GM19324 (cell line): Measurements from ENCODE around the gene ACER1.
"Not testable (repeated sequence)": the region's sequence is repeated elsewhere in the genome, so short reads cannot be mapped to it uniquely, and the experiment has no call there.

Experiments
- ATAC-seq: cut with Tn5 transposase; IDR thresholded peaks from one replicate; pipeline ENCODE4 v1.9.1; 2021; ENCODE audit warnings: mild to moderate bottlenecking, moderate library complexity; ENCODE audit not compliant: unreplicated experiment, low FRiP score

Gene ACER1

DNA sequence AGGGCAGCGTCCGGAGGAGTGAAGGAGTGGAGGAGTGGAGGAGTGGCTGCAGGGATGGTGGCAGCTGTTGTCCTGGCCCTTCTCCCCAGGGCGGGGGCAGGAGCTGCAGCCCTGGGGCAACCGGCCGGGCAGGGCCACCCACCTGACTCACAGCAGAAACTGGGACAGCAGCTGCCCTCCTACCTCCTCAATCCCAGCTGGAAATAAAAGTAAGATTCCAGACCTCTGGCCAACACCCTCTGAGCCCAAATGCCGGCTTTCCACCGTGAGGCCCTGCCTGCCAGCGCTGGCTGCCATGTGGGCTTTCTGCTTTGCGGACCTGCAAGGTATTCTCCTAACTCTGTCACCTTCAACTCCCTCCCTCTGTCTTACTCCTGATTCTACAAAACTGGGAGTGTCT, 24.6 kb upstream of the ACER1 start:
- ATAC-seq, result no peak

DNA sequence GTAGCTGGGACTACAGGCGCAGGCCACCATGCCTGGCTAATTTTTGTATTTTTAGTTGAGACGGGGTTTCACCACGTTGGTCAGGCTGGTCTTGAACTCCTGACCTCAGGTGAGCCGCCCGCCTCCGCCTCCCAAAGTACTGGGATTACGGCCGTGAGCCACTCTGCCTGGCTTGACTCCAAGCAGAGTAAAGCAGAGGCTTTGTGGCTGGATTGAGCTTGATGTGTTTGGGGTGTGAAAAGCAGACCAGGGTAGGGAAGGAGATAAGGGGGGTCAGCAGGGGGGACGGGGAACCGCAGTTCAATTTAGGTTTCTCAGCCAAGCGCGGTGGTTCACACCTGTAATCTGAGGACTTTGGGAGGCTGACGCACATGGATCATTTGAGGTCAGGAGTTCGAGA, 23.8 kb upstream of the ACER1 start:
- no peak for ATAC-seq

DNA sequence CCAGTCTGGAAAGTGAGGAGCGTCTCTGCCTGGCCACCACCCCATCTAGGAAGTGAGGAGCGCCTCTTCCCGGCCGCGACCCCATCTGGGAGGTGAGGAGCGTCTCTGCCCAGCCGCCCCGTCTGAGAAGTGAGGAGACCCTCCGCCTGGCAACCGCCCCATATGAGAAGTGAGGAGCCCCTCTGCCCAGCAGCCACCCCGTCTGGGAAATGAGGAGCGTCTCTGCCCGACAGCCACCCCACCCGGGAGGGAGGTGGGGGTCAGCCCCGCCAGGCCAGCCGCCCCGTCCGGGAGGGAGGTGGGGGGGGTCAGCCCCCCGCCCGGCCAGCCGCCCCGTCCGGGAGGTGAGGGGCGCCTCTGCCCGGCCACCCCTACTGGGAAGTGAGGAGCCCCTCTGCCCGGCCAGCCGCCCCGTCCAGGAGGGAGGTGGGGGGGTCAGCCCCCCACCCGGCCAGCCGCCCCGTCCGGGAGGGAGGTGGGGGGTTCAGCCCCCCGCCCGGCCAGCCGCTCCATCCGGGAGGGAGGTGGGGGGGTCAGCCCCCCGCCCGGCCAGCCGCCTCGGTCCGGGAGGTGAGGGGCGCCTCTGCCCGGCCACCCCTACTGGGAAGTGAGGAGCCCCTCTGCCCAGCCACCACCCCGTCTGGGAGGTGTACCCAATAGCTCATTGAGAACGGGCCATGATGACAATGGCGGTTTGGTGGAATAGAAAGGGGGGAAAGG, 22.1 kb upstream of the ACER1 start:
- not testable (repeated sequence) for ATAC-seq

DNA sequence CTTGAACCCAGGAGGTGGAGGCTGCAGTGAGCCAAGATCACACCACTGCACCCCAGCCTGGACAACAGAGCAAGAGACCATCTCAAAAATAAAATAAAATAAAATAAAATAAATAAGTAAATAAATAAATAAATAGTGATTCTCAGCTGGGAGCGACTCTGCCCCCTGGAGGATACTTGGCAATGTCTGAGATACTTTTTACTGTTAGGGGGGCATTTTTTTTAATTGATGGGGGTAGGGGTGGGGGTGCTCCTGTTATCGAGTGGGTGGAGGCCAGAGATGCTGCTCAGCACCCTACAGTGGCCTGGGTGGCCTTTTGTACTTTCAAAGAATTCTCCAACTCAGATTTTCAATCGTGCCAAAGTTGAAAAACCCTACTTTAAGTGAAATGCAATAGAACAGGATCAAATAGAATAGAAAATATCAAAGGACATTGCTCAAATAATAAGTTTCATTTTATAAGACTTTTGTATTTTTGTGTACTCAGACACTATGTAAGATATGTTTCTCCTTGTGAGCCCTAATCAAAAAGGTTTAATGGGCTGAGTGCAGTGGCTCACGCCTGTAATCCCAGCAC, 20.8 kb upstream of the ACER1 start:
- ATAC-seq, result no peak

DNA sequence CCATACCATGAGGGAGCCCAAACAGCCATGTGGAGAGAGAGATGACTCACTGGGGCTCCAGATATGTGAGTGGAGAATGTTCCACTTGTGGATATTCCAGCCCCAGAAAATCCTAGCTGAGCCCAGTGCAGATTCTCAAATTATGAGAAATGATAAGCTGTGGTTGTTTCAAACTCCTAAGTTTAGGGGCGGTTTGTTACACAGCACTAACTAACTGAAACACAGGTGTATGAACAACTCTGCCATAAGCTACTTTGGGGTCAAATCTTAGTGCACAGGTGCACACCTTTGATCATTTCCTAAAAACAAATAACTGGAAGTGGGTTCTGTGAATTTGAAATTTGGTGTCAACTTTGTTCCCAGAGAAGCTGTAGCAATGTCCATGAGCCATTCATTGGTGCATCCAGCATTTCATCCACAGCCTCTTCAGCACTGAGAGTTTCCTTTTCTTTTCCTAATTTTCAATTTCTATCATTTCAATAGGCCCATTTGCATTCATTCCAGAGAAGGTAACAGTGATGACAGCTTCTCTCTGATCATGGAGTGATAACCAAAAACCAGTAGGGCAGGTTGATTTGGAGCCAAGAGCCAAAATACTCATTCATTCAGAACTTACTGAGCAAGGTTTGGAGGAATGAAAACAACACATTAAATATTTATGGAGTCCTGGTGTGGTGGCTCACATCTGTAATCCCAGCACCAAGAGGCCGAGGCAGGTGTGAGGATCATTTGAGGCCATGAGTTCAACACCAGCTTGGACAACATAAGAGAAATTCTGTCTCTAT, 19.2 kb upstream of the ACER1 start:
- ATAC-seq, result no peak

DNA sequence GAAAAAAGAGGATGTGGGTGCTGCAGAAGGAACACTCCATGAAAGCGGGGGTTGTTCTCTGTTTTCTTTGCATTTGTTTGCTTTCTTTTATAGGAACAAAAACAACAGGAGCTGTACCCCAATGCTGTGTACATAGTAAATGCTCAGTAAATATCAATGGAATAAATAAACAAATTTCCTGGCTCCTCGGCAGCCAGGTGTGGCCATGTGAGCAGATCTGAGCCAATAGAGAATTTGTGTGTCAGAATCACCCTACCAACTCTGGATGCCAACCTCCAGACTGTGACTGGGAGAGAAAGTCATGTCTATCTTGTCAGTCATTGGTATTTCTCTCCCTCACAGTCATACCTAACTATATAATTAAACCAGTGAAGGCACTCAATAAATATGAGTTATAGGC, 17.3 kb upstream of the ACER1 start:
- no peak for ATAC-seq

DNA sequence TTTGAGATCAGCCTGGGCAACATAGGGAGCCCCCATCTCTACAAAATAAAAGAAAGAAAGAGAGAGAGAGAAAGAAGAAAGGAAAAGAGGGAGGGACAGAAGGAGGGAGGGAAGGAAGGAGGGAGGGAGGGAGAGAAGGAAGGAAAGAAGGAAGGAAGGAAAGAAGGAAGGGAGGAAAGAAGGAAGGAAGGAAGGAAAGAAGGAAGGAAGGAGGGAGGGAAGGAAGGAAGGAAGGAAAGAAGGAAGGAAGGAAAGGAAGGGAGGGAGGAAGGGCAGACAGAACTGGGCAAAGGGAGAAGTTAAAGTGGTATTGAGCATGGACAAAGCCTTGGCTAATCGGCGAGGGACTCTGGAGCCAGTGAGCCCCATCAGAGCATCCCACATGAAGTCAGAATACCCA, 15.9 kb upstream of the ACER1 start:
- ATAC-seq, result not testable (repeated sequence)

DNA sequence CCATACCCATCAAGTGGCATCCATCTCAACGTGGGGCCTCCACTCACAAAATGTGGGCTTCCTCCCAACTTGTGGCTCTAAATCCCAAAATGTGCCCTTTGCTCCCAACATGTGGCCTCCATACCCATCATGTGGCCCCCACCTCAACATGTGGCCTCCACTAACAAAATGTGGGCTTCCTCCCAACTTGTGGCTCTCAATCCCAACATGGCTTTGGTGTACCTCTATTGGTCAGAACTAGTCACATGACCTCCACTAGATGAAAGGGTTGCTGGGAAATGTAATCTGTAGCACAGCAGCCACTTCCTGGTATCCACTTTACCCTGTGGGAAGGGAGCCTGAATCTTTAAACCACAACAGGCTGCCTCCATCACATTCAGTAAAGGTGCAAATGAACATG, 10.1 kb upstream of the ACER1 start:
- ATAC-seq, result no peak

DNA sequence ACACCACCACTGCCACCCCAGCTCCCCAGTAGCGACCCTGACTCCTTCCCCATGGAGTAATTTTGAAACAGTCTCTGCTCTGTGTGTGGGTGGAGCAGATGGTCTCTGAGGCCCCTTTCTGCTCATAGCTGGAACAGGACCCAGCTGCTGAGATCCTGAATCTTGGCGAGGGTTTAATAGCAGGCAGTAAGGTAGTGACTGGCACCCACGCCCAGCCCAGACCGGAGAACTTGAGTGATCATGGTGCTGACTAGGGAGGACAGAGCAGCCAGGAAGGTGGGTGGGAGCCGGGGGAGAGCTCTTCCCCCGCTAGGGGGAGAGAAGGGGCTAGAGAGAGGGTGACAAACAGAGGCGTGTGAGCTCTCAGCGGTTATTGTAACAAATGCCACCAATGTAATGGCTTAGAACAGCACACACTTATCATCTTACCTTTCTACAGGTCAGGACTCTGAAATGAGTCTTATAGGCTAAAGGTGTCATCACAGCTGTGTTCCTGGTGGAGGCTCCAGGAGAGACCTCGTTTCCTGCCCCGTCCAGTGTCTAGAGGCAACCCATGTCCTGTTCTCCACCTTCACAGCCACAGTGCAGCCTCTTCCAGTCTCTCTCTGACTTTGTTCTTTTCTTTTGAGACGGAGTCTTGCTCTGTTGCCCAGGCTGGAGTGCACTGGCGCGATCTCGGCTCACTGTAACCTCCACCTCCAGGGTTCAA, 7.2 kb upstream of the ACER1 start:
- no peak for ATAC-seq

DNA sequence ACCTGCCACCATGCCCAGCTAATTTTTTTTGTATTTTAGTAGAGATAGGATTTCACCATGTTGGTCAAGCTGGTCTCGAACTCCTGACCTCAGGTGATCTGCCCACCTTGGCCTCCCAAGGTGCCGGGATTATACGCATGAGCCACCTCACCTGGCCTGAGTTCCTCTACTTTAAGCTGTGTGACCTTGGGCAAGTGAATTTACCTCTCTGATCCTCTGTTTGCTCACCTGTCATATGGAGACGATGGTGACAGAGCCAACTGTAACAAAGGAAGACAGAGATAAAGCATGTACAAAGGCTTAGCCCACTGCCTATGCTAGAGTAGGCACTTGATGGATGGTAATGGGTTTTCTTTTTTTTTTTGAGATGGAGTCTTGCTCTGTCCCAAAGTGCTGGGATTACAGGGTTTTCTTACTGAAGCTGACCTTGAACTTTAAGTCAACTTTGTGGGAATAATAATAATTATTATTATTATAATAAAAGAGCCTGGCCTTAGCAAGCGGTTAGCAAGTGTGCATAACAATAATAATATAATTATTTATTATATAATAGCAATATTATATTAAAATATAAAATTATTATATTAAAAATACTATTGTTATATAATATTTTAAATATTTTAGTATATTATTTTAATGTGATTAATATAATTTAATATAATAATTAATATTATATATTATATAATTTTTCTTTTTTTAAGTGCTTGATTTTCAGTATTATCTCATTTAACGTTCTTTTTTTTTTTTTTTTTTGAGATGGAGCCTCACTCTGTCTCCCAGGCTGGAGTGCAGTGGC, 1.3 kb upstream of the ACER1 start:
- no peak for ATAC-seq

DNA sequence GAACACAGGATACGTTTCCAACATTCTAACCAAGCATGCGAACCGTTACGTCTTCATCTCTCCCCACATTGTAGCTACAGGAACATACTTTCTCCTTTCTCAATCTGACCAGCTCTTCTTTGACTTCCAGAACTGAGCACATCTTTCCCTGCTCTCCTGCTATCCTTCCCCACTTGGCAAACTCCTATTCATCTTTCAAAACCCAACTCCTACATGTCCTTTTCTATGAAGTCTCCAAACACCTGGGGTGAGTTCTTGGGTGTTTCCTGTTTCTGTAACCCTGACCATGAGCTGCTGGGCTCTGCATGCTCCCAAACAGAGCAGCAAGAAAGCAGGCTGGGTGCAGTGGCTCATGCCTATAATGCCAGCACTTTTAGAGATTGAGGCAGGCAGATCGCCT, 6.6 kb downstream of the ACER1 start:
- ATAC-seq, result no peak

DNA sequence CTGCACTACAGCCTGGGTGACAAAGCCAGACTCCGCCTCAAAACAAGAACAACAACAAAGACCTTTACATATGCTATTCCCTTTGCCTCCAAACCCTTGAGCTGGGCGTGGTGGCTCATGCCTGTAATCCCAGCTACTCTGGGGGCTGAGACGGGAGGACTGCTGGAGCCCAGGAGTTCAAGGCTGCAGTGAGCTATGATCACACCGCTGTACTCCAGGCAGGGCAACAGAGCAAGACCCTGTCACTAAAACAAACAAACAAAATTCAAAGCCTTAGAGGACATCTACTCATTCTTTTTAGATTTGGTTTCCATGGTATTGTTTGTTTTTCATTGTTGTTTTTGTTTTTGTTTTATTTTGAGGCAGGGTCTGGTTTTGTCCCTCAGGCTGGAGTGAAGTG, 7.8 kb downstream of the ACER1 start:
- ATAC-seq, result no peak

DNA sequence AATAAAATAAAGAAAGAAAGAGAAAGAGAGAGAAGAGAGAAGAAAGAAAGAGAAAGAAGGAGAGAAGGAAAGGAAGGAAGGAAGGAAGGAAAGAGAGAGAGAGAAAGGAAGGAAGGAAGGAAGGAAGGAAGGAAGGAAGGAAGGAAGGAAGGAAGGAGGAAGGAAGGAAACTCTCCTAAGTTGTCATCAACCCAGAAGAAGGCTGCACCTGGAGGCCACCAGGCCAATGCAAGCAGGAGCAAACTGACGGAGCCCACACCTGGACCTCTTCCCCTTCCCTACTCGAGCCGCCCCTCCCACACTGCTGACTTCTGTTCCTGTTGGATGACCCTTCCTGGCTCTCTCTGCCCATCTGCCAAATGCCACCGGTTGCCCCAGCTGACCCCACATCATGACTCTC, 8.7 kb downstream of the ACER1 start:
- ATAC-seq, result no peak

DNA sequence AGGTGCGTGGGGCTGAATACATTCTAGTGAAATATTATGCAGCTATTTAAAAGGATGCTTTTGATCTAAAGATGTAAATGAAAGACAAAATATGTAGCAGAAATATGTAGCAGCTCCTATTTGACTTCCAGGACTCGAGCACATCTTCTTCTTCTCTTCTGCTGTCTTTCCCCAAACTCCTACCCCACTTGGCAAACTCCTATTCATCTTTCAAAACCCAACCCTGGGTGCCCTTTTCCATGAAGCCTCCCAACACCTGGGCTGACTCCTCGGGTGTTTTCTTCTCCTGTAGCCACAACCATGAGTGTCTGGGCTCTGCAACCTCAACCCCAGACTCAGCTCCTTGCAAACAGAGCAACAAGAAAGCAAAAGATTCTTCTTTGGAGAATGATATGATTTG, 11.1 kb downstream of the ACER1 start:
- ATAC-seq, result no peak

DNA sequence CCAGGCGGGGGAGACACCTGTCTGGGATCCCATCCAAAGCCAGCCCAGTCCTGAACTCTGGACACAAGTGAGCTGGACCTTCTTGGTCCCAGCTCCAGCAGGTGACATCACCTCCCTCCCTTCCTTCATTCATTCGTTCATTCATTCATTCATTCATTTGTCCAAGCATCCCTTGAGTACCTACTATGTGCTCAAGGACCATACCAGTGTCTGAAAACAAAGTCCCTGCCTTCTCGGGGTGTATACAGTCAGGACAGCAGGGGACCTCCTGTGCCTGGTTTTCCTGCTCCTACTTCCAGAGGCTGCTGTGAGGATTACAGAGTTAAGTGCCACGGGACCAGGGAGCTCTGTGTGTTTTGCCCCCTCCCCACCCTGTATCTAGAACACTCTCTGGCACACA, 14.0 kb downstream of the ACER1 start:
- ATAC-seq, result no peak

DNA sequence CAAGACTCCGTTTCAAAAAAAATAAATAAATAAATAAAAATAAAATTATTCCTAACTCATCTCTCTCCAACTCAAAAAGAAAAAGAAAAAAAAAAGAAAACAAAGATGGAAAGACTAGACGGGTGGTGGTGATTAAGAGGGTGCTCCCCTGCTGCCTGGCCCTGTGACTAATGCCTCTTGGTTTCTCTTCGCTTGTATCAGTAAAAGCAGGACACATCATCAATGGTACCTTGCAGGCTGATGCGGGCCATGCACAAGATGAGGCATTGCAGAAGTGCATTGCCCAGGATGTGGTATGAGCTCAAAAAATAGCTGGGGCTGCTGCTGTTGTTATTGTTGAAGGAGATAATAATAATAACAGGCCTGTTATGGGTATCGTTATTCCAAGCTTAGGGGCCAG, 14.6 kb downstream of the ACER1 start:
- no peak for ATAC-seq

DNA sequence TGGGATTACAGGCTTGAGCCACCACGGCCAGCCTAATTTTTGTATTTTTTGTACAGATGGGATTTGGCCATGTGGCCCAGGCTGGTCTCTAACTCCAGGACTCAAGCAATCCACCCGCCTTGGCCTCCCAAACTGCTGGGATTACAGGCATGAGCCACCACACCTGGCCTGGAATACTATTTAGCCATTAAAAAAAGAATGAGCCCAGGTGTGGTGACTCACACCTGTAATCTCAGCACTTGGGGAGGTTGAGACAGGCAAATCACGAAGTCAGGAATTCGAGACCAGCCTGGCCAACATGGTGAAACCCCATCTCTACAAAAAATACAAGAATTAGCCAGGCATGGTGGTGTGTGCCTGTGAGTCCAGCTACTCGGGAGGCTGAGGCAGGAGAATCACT, 17.8 kb downstream of the ACER1 start:
- ATAC-seq, result not testable (repeated sequence)

DNA sequence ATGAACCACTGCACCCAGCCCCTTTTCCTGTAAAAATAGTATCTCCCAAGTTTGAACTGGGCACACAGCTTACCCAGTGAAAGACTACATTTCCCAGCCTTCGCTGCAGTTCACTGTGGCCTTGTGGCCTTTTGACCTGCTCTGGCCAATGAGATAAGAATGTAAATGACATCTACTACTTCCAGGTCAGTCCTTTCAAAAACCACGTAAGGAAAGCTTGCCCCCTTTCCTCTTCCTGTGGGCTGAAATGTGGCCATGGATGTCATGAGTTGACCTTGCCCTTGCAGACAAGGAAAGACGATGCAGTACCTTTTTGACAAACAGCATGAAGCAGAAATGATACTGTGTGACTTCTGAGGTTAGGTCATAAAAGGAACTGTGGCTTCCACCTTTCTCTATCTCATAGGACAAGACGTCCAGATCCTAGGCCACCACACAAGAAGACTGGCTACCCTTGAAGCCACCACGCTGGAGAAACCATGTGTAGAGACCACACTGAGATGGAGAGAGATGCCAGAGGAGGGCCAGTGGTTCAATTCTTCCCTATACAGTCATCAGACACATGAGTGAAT, 19.9 kb downstream of the ACER1 start:
- no peak for ATAC-seq

DNA sequence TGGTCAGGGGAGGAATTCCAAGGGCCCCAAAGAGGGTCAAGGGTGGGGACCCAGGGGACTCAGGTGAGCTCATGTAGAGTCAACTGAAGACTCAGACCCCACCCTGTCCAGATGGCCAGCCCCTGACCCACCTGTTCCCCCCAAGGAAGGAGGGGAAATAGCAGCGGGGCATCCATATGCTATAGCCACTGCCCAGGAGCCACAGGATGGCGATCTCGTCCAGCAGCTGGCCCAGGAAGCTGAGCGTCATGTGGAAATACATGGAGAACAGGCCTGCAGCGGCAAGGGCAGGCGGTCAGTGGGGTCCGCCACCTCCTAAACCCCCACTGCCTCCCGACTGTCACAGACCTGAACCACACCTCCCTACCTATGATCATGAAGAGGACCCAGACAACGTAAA, 21.4 kb downstream of the ACER1 start:
- ATAC-seq, result no peak

DNA sequence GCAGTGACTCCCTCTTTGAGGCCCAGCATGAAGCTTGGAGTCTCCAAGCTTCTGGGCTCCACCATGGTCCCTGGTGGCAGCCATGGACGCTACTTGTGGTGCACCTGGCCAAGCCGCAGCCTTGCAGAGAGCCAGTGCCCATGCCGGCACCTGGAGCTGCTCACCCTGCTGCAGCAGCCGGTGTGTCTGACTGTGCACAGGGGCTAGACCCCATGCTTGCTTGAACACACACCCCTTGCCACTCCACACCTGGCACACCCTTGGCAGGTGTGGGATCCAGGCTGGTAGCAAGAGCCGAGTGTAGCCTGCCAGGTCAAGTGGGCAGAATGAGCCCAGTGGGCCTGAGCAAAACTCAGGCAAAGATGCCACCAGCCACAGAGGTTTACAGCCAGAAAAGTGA, 35.0 kb downstream of the ACER1 start:
- no peak for ATAC-seq
